ENCODE results near the gene TPTE.
"Not testable (repeated sequence)": the region's sequence is repeated elsewhere in the genome, so short reads cannot be mapped to it uniquely, and the experiment has no call there.

TPTE gene

DNA sequence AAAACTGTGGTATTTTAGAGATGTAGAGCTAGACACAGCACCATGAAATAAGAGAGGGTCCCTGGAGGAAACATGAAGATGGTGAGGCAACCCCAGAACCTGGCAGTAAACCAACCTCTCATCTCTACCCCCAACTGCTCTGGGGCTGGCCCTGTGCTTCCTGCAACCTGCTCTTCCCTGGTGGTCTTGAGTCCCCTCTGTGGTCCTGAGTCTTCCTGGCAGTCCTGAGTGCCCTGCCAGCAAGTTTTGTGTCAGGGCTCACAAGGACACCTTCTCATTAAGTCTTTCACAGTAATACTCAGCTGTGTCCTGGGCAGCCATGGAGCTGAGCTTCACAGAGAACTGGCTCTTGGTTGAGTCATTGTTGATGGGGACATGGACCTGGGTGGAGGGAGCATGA is 118.4 kb downstream of the TPTE start:
- not testable (repeated sequence) for H3K9me3 Mint-ChIP-seq; H3K27me3 Mint-ChIP-seq; H3K27ac Mint-ChIP-seq; H3K36me3 Mint-ChIP-seq (ENCODE audit: low read depth); DNase-seq; H3K4me3 Mint-ChIP-seq; H3K4me1 Mint-ChIP-seq (ENCODE audit: low read depth)

DNA sequence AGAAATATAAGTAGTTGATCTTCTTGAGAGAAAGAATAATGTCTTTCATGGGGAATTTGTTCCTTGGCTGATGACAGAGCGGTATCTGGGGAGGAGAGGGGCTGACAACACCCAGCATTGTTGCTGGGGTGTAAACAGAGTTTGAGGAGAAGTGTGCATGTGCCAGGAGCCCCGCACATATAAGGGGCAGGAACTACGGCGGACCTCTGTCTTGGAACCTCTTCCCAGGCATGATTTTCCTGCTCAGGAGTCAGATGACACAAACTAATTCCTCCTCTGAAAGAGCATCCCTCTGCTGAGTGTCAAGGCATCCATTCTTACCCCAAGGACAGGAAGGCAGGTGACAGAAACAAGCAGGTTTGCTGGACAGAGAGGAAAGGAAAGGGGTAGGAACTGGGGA is 119.1 kb downstream of the TPTE start:
- no peak overlapping the region for H3K4me3 Mint-ChIP-seq
- peaks cover 3% of the 10 kb centered on the region for H3K9me3 Mint-ChIP-seq
- H3K4me1 Mint-ChIP-seq (ENCODE audit: low read depth) = no peaks in the 10 kb centered on the region
- DNase-seq = no peak
- H3K27me3 Mint-ChIP-seq = no peaks in the 10 kb centered on the region
- no peaks in the 10 kb centered on the region for H3K36me3 Mint-ChIP-seq (ENCODE audit: low read depth)
- H3K27ac Mint-ChIP-seq = no peak overlapping the region

DNA sequence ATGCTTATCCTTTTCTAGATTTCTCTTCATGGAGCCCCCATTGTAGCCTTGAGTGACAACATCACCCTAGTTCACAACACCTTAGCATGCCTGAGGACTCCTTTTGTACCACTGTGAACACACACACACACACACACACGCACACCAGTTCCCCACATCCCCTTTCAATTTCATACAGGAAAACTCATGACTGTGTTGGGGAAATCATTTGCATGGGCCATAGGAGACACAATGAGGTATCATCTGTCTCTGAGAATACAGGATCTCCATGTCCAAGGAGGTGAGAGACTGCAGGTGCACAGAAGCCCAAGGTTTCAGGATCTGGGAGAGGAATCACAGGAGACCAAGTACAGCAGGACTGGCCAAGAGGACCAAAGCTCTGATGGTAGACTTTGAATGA is 119.7 kb downstream of the TPTE start:
- peaks cover under 1% of the 10 kb centered on the region for H3K9me3 Mint-ChIP-seq
- no peak for DNase-seq
- H3K36me3 Mint-ChIP-seq (ENCODE audit: low read depth) = no peaks in the 10 kb centered on the region
- no peaks in the 10 kb centered on the region for H3K27me3 Mint-ChIP-seq
- no peak overlapping the region for H3K4me3 Mint-ChIP-seq
- H3K27ac Mint-ChIP-seq = no peak overlapping the region
- H3K4me1 Mint-ChIP-seq (ENCODE audit: low read depth) = no peaks in the 10 kb centered on the region

DNA sequence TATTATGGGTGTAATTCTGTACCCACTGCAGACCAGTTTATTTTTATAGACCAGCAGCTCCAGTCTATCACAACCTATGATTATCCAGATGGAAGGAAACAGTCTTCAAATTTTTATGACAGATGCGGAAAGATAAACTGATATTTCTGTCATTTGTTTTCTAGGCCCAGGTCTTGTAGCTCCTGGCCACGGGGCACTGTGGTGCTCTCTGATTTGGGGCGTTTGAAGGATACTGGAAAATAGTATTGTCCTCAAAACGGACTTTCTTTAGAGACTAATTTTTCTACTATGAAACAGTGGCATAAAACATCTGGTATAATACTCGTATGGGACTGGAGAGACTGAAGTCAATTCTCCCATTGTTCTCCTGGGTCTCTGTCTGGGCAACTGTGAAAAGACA is 124.3 kb downstream of the TPTE start:
- not testable (repeated sequence) for H3K4me3 Mint-ChIP-seq; DNase-seq; H3K27ac Mint-ChIP-seq; H3K27me3 Mint-ChIP-seq; H3K36me3 Mint-ChIP-seq (ENCODE audit: low read depth); H3K4me1 Mint-ChIP-seq (ENCODE audit: low read depth)
- H3K9me3 Mint-ChIP-seq = peaks cover 22% of the 10 kb centered on the region

DNA sequence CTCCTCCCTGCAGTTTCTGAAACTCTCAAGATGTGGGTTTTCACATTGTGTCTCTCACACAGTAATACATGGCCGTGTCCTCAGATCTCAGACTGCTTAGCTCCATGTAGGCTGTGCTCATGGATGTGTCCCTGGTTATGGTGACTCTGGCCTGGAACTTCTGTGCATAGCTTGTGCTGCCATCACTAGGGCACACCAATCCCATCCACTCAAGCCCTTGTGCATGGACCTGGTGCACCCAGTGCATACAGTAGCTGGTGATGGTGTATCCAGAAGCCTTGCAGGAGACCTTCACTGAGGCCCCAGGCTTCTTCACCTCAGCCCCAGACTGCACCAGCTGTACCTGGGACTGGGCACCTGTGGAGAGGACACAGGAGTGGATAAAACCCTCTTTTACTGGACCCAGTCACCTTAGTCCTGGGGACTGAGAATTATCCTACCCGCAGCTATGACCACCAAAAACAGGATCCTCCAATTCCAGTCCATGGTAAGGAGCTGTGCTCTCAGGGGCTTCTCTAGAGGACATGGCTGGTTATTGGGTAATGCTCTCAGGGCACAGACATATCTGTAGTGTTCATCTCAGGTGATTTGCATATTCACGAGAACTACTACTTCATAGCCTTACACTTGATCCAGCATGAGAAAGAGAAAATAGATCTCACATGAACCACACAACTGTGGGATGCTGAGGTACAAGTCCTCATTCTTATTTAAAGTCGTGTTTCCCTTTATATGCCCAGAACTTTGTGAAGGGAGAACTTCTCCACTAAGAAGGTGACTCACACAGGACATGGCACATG is 128.2 kb downstream of the TPTE start:
- DNase-seq; H3K27me3 Mint-ChIP-seq; H3K36me3 Mint-ChIP-seq (ENCODE audit: low read depth); H3K4me3 Mint-ChIP-seq; H3K27ac Mint-ChIP-seq; H3K4me1 Mint-ChIP-seq (ENCODE audit: low read depth): not testable (repeated sequence)
- H3K9me3 Mint-ChIP-seq = peaks cover 22% of the 10 kb centered on the region

DNA sequence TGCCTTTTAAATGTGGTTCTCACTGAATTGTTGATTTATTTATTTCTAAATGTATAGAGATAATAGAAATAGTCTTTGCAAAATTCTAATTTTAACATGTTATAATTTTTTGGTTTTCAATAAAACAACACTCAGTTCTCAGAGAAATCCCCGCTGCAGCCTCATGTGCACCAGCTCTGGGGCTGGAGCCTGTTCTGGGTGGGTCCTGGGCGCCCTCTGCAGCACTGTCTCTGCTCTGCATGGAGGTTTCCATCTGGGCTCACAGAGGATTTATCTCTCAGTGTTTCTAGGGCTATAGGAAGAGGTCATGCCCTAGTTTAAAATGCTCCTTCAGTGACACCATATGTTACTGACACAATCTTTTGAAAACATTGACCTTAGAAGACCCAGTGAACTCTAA is 128.9 kb downstream of the TPTE start:
- not testable (repeated sequence) for H3K27me3 Mint-ChIP-seq; DNase-seq; H3K4me1 Mint-ChIP-seq (ENCODE audit: low read depth); H3K36me3 Mint-ChIP-seq (ENCODE audit: low read depth); H3K27ac Mint-ChIP-seq; H3K4me3 Mint-ChIP-seq
- peaks cover 22% of the 10 kb centered on the region for H3K9me3 Mint-ChIP-seq

Measured in activated T-cell treated with anti-CD3 and anti-CD28 coated beads, Interleukin-2, amount 50 U/mL, for 24 hours (primary cell).